Stimulated activated CD8-positive, alpha-beta memory T cell treated with anti-CD3 and anti-CD28 coated beads, Interleukin-4, amount 100 ng/mL, for 1 hour (primary cell): ENCODE measurements around the gene UPK3A.
"Not testable (repeated sequence)": the region's sequence is repeated elsewhere in the genome, so short reads cannot be mapped to it uniquely, and the experiment has no call there.

Experiments used
- DNase-seq, 2 donors: peaks; one replicate each; pipeline ENCODE4 v3.0.0-alpha.2; 2020; ENCODE audit warnings: low read depth in 2 of 2, low spot score in 1 of 2

The UPK3A gene

GRCh38 chr22:45278125-45278524 lies 6.6 kb upstream of the UPK3A start:
- no peak for DNase-seq

- DNase-seq = no peak
Measured at GRCh38 chr22:45280587-45280980, 4.2 kb upstream of the UPK3A start.

- no peak for DNase-seq
Measured at GRCh38 chr22:45281010-45281409, 3.7 kb upstream of the UPK3A start.

- no peak for DNase-seq
Measured at GRCh38 chr22:45285263-45286058, 712 bp downstream of the UPK3A start.

GRCh38 chr22:45286854-45287551 lies 2.3 kb downstream of the UPK3A start:
- no peak for DNase-seq

GRCh38 chr22:45290410-45290936 lies 5.7 kb downstream of the UPK3A start:
- DNase-seq = no peak

GRCh38 chr22:45291061-45291930 lies 6.5 kb downstream of the UPK3A start:
- DNase-seq = no peak

GRCh38 chr22:45291931-45292290 lies 7.2 kb downstream of the UPK3A start:
- DNase-seq = no peak

- no peak for DNase-seq
Measured at GRCh38 chr22:45292731-45293442, 8.1 kb downstream of the UPK3A start.

GRCh38 chr22:45294030-45294429 lies 9.3 kb downstream of the UPK3A start:
- no peak for DNase-seq

GRCh38 chr22:45295004-45295403 lies 10.3 kb downstream of the UPK3A start:
- DNase-seq = not testable (repeated sequence)

- no peak for DNase-seq
Measured at GRCh38 chr22:45295492-45295891, 10.7 kb downstream of the UPK3A start.

- no peak for DNase-seq
Measured at GRCh38 chr22:45296628-45297297, 12.0 kb downstream of the UPK3A start.

GRCh38 chr22:45298934-45299505 lies 14.3 kb downstream of the UPK3A start:
- no peak for DNase-seq

- DNase-seq = no peak
Measured at GRCh38 chr22:45302751-45303150, 18.0 kb downstream of the UPK3A start.

- DNase-seq = no peak
Measured at GRCh38 chr22:45303181-45303580, 18.4 kb downstream of the UPK3A start.

GRCh38 chr22:45304971-45305370 lies 20.2 kb downstream of the UPK3A start:
- DNase-seq = no peak

GRCh38 chr22:45305456-45306075 lies 20.8 kb downstream of the UPK3A start:
- no peak for DNase-seq

- DNase-seq = no peak
Measured at GRCh38 chr22:45306139-45306538, 21.4 kb downstream of the UPK3A start.
